ENCODE measurements around the gene ATPAF2.

The ATPAF2 gene

DNA sequence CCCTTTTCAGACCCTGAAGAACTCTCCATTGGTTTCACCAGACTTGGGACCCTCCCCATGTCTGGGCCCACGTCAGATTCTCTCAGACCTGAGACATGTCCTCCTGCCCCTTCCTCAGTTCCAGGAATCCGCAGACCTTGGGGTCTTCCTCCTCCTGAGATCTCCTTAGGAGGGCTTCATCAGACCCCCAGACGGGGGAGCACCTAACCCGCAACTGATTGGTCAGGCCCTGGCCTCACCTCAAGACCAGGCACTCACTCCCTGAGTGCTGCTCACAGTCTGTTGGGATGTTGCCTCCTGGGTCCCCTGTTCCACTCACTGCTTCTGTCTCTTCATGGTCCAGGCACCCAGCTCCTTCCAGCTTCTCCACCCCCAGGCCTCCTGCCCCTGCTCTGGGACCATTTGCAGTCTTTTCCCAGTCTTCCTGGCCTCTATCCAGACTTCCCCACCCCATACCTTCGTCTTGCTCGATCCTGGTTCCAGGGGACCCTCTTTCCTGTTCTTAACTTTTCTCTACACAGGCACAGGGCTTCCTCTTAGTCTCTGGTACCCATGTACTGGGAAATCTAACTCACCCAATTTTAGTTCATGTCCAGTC lies 1.4 kb upstream of the ATPAF2 start:
- TF ChIP-seq, protein P1, sequence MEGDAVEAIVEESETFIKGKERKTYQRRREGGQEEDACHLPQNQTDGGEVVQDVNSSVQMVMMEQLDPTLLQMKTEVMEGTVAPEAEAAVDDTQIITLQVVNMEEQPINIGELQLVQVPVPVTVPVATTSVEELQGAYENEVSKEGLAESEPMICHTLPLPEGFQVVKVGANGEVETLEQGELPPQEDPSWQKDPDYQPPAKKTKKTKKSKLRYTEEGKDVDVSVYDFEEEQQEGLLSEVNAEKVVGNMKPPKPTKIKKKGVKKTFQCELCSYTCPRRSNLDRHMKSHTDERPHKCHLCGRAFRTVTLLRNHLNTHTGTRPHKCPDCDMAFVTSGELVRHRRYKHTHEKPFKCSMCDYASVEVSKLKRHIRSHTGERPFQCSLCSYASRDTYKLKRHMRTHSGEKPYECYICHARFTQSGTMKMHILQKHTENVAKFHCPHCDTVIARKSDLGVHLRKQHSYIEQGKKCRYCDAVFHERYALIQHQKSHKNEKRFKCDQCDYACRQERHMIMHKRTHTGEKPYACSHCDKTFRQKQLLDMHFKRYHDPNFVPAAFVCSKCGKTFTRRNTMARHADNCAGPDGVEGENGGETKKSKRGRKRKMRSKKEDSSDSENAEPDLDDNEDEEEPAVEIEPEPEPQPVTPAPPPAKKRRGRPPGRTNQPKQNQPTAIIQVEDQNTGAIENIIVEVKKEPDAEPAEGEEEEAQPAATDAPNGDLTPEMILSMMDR (conservative IDR thresholded peaks at IDR 0.05; ENCODE audit: low read depth, low read length) = no peak
- no peak for DNase-seq (ENCODE audit: low read depth)
- peak overlapping the region; percentile 95 for H3K4me3 ChIP-seq (ENCODE audit: low read depth, low read length)

DNA sequence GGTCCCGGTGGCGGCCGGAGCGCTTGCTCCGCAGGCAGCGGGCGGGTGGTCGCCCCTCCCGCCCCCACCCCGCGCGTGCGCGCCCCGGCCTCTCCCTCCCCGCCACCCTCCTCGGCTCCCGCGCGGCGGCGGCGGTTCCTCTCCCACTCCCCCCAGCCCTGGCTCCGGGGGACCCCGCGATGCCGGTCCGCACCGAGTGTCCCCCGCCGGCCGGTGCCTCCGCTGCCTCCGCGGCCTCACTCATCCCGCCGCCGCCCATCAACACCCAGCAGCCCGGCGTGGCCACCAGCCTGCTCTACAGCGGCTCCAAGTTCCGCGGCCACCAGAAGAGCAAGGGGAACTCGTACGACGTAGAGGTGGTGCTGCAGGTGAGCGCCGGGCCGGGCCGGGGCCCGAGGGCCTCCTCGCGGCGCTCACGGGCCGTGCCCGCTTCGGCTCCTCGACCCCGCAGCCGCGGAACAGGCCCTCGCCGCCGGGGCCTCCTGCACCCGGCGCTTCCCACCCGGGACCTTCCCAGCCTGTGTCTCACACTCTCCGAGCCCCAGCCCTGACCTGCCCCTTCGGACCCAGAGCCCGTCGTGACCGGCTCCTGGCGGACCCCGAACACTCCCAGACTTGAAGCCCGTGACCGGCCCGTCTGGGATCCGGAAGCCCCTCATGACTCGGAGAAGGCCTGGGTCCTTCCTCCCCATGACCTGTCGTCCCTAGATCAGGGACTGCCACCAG lies 730 bp upstream of the ATPAF2 start:
- H3K4me3 ChIP-seq (ENCODE audit: low read depth, low read length) = peak overlapping the region; percentile 95
- TF ChIP-seq, protein P1 (conservative IDR thresholded peaks at IDR 0.05; ENCODE audit: low read depth, low read length) = no peak
- peak; percentile 24 for DNase-seq (ENCODE audit: low read depth)

DNA sequence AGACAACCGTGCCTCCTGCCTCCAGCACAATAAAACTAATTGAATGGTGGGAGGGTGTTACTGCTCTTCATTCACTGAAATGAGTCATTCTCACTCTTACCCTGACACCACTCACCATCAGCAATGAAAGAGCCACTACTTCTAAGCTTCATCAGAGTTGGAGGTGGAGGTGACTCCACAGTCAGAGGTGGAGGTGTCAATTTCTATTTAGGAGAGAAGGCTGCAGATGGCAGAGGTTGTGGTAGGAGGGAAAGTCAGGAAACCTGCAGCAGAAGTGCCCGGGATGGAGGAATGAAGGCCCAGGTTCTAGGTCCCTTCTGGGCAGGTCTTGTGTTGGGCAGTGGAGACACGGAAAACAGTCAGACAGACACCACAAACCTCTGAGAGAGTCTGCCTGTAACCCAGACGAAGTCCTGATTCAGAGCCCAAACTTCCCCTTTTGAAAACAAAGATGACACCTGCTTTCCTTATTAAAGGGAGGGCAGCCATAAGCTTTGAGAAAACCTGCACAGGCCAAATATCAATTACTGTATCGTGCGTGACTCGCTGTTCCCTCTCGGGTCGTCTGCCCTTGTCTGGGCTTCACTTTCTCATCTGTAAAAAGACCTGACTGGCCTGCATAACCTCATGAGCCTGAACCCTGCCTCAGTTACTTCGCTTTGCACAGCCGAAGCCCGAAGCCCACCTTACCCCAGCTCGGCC lies 668 bp downstream of the ATPAF2 start:
- TF ChIP-seq, protein P1 (conservative IDR thresholded peaks at IDR 0.05; ENCODE audit: low read depth, low read length) = no peak
- no peak for DNase-seq (ENCODE audit: low read depth)

DNA sequence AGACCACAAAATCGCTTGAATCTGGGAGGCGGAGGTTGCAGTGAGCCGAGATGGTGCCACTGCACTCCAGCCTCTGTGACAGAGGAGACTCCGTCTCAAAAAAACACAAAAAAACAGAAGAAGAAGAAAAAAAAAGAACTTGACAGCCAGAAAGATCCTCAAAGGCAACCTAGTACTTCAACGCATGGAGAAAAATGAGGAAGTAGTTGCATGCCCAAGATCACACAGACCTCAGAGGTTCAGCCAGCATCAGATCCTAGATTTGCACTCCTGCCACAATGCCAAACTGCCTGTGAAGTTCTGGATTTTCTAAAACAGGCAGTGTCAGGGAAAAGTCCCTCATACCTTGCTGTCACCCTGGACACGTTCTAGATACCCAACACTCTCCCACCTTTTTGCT lies 1.5 kb downstream of the ATPAF2 start:
- TF ChIP-seq, protein P1 (conservative IDR thresholded peaks at IDR 0.05; ENCODE audit: low read depth, low read length) = no peak
- no peak for DNase-seq (ENCODE audit: low read depth)
- H3K4me3 ChIP-seq (ENCODE audit: low read depth, low read length) = no peak overlapping the region

More for the DNA sequence above, 668 bp downstream of the ATPAF2 start:
- H3K4me3 ChIP-seq (ENCODE audit: low read depth, low read length) = peak overlapping the region; percentile 95

DNA sequence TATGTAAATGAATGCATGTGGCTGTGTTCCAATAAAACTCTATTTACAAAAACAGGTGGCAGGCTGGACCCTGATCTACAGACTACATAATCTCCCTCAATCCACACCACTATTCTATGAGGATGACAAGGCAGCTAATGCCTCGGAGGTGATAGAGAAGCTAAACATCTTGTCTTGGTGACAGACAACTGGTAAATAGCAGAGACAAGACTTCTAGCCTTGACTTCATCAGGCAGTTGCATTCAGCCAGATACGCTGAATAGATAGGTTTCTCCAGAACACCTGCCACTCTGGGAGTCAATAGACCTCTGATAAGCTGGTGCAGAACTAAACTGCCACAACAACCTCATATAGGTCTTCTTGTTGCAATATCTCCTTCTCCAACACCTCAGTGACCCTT lies 3.3 kb downstream of the ATPAF2 start:
- TF ChIP-seq, protein P1 (conservative IDR thresholded peaks at IDR 0.05; ENCODE audit: low read depth, low read length) = no peak
- no peak for DNase-seq (ENCODE audit: low read depth)
- H3K4me3 ChIP-seq (ENCODE audit: low read depth, low read length) = no peak overlapping the region

DNA sequence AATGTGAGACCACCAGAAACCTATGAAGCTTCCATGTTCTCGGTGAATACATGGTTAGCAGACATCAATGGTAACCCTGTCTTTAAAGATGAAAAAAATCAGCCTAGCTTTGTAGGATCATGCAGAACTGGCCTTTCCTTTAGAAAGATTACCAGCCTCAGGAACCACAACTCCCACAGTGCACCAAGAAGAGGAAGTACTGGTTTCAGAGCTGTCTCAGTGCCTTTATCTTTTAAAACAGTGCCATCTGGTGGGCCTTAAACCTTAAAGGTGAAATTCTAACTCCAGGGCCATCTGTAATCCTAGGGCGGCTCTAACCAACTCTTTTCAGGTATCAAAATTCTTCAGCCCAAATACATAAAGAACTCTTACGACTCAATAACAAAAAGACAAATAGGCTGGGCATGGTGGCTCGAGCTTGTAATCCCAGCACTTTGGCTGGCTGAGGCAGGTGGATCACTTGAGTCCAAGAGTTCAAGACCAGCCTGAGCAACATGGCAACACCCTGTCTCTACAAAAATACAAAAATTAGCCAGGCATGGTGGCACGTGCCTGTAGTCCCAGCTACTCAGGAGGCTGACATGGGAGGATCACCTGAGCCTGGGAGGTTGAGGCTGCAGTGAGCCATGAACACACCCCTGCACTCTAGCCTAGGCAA lies 5.4 kb downstream of the ATPAF2 start:
- TF ChIP-seq, protein P1 (conservative IDR thresholded peaks at IDR 0.05; ENCODE audit: low read depth, low read length) = peak; percentile 75
- H3K4me3 ChIP-seq (ENCODE audit: low read depth, low read length) = no peak overlapping the region
- peak; percentile 94 for DNase-seq (ENCODE audit: low read depth)

All from choroid plexus epithelial cell (primary cell).